ENCODE results near the gene MAD1L1.

DNA sequence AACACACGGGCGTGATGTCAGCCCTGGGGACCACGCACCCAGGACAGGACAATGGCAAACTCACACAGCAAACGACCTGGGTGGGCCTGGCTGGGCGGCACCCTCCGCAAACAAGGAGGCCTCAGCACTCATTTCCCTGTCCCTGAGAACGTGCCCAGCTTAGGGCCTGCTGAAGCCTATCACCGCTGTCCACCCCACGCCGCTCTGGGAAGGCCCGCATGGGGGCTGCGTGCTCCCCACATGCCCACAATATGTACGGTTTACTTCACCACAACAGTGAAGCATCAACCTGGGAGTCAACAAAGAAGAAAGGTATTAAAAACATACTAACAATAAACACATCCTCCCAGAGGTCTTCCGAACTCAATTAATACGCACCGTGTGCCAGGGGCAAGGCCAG lies 12.2 kb downstream of the MAD1L1 start:
- TF ChIP-seq, protein P1, sequence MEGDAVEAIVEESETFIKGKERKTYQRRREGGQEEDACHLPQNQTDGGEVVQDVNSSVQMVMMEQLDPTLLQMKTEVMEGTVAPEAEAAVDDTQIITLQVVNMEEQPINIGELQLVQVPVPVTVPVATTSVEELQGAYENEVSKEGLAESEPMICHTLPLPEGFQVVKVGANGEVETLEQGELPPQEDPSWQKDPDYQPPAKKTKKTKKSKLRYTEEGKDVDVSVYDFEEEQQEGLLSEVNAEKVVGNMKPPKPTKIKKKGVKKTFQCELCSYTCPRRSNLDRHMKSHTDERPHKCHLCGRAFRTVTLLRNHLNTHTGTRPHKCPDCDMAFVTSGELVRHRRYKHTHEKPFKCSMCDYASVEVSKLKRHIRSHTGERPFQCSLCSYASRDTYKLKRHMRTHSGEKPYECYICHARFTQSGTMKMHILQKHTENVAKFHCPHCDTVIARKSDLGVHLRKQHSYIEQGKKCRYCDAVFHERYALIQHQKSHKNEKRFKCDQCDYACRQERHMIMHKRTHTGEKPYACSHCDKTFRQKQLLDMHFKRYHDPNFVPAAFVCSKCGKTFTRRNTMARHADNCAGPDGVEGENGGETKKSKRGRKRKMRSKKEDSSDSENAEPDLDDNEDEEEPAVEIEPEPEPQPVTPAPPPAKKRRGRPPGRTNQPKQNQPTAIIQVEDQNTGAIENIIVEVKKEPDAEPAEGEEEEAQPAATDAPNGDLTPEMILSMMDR (IDR thresholded peaks at IDR 0.05), result no peak
- TF ChIP-seq ATF1 (CRISPR knock-in tag; IDR thresholded peaks at IDR 0.05), result no peak
- no peak for TF ChIP-seq CREM (CRISPR knock-in tag; IDR thresholded peaks at IDR 0.05)
- TF ChIP-seq EMX1 (CRISPR knock-in tag; IDR thresholded peaks at IDR 0.05), result no peak
